GM19035 (cell line): ENCODE results near the gene TLNRD1.
A peak's percentile ranks its signal among the peaks of the same experiment; 100 is the strongest.

ENCODE experiments used
- ATAC-seq: cut with Tn5 transposase; IDR thresholded peaks from one replicate; pipeline ENCODE4 v1.9.1; 2021; ENCODE audit not compliant: unreplicated experiment

TLNRD1 gene

GRCh38 chr15:80976851-80977250 lies 23.9 kb upstream of the TLNRD1 start:
- ATAC-seq = no peak

GRCh38 chr15:80977627-80978036 lies 23.1 kb upstream of the TLNRD1 start:
- no peak for ATAC-seq

- ATAC-seq = no peak
These were observed 21.9 kb upstream of the TLNRD1 start for GRCh38 chr15:80978685-80979329.

GRCh38 chr15:80979538-80980200 lies 21.1 kb upstream of the TLNRD1 start:
- ATAC-seq = no peak

DNA sequence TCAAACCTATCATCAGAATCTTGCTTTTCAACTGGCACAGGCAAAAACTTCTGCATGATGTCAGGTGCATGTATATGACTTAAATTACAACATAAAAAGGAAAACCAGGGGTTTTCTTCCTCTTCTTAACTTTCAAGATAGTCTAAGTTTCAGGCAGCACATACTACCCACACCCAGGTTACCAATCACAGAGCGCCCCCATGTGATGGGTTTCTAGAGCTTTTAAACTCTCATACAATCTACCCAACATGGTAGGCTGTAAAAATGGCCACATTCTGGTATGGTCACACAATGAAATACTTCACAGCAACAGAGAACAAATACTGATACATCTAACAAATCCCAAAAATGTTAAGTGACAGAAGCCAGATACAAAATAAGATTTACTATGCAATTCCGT lies 18.5 kb upstream of the TLNRD1 start:
- no peak for ATAC-seq

GRCh38 chr15:80982839-80983238 lies 17.9 kb upstream of the TLNRD1 start:
- ATAC-seq = no peak

- ATAC-seq = no peak
These were observed 15.9 kb upstream of the TLNRD1 start for GRCh38 chr15:80984856-80985255.

DNA sequence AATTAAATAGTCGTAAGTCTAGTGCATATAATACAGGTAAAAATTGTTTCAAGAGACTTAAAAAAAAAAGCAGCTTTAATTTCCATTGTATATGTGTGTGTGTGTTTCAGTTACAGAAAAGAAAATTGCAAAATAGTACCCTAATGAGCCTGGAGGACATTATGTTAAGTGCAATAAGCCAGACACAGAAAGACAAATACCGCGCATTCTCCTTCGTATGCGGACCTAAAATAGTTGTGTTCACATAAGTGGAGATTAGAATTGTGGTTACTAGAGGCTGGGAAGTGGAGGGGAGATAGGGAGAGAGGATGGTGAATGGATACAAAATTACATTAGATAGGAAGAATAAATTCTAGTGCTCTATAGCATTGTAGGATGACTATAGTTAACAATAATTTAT lies 14.7 kb upstream of the TLNRD1 start:
- no peak for ATAC-seq

- no peak for ATAC-seq
These were observed 14.2 kb upstream of the TLNRD1 start for GRCh38 chr15:80986487-80986886.

- no peak for ATAC-seq
These were observed 12.5 kb upstream of the TLNRD1 start for GRCh38 chr15:80988148-80988796.

DNA sequence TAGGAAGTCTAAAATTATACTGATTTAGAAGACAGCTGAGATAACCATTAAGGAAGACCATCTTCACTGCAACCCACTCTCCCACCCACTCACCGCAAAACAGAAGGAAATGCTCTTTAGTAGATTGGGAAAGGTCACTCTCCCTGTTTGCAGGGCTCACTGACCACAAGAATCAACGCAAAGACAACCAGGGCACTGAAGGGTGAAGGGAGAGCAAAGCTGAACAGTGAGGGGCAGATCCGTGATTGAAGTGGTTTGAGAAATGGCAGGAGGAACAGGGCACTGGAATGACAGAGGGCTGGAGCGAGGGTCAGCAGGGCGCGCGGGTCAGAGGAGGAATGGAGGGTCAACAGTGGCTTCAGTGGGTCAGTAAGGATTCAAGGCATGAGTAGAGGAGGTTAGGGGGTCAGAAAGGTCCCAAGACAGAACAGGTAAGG lies 11.6 kb upstream of the TLNRD1 start:
- peak; percentile 12 for ATAC-seq

DNA sequence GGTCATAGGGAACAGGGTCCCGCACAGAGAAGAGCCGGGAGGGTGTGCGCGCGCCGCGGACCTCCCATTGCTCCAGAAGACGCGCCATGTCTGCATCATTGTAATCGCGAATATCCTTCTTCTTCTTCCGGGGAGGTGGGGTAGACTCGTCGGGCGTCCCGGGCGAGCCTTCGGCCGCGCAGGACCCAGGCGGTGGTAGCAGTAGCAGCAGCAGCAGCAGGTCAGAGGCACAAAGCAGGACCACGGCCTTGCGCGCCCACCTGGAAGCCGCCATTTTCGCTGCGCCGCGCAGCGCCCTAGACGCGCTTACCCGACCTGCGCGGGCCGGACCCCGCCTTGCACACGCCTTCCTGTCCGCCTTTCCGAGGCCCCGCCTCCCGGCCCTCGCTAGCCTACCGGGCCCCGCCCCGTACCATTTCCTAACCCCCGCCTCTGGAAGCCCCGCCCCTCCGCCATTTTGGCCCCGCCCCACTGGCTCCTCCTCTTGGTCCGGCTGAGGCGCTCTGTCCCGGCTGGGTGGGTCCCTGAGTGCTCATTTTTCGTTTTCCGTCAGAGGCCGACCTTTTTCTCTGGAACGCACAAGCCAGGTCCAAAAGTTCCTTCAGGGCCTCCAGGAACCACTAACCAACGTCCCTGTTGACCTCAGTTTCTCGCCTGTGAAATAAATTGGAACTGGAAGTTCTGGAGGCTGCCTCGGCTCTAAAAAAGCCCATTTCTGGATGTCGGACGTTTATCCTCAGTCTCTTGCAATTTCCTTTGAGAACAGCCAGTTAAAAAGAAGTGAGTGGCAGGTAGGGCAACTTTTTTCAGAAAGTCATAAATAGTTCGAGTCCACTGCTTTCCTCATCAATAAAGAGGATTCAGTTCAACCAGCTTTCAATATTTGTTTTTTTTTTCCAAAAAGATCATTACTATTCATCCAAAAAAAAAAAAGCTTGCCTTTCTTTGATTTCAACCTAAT lies 10.9 kb upstream of the TLNRD1 start, which contains the start of gene MESD:
Gene MESD (minus strand): TSS at position 302 of the 961 bp plus-strand sequence. CDS start 28 bp downstream, at position 274.
- ATAC-seq = peak; percentile 96

DNA sequence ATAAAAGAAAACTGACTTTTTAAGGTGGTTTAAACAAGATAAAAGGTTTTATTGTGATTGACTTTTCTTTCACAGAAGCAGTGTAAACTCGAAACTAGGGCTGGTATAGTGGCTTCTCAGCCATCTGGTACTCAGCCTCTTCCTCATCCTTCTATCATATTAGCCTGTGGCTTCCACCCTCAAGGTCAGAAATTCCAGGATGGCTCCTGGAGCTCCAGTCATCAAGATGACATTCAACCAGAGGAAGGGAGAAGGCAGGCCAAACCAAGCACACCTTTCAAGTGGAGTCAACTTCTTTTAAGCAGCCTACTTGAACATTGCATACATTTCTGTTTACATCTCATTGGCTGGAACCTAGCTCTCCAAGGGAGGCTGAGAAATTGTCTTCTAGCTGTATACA lies 9.8 kb upstream of the TLNRD1 start:
- ATAC-seq = no peak

DNA sequence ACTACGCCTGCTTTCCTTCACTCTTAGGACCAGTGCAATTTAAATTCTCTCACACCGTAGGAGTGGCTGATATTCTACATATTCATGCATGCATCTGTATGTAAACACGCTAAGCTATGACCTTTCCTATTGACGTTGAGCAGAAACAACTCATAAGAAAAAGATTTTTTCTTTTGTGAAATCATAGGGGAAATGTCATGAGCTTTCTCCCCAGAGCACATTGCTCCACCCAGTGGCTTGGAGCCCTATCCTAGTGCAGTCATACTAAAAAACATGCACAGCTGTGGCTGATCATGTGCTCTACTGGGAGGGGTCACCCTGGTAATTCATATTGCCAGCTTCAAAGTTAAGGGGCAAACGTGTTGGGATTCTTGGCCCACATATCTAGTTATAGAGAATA lies 9.3 kb upstream of the TLNRD1 start:
- no peak for ATAC-seq

- no peak for ATAC-seq
These were observed 8.7 kb upstream of the TLNRD1 start for GRCh38 chr15:80992006-80992405.

GRCh38 chr15:80992441-80992840 lies 8.3 kb upstream of the TLNRD1 start:
- ATAC-seq = no peak

DNA sequence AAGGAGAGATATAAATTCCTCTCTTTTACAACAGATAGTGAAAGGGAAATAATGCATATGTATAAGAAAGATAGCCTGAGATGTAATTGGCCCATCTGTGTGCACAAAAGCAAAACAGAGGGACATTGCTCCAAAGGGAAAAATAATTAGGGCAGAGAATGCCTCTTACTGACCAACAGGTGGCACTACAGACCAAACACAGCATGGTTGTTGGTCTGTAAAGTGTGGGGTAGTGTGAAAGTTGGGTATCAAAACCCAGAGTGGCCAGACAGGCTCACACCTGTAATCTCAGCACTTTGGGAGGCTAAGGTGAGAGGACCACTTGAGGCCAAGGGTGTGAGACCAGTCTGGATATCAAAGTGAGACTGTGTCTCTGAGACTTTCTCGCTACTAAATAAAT lies 4.5 kb upstream of the TLNRD1 start:
- no peak for ATAC-seq

DNA sequence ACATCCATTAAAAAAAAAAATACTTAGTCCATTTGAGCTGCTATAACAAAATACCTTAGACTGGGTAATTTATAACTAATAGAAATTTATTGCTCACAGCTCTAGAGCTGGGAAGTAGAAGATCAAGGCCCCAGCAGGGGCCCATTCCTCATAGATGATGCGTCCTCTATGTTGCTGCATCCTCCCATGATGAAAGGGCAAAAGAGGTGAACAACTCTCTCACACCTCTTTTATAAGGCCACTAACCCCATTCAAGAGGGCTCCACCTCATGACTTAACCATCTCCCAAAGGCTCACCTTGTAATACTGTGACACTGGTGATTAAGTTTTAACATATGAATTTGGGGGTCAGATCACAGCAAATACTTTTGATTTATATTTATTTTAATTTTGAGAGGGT lies 3.0 kb upstream of the TLNRD1 start:
- ATAC-seq = no peak

DNA sequence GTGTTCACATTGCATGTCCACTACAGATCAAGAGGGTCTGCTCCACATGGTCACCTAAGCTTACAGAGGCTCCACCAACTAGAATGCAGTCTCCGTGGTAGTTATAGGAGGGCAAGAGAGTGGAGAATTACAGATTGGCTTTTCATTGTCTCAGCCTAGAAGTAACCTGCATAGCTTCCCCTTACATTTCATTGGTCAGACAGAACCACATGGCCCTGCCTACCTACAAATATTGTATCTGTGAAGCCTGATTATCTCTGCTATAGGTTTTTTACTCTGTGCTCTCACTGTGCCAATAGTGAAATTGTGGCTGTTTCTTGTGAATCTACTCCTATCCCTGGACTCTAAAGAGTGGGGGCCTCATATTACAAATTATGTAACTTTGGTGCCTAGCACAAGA lies 2.5 kb upstream of the TLNRD1 start:
- no peak for ATAC-seq

DNA sequence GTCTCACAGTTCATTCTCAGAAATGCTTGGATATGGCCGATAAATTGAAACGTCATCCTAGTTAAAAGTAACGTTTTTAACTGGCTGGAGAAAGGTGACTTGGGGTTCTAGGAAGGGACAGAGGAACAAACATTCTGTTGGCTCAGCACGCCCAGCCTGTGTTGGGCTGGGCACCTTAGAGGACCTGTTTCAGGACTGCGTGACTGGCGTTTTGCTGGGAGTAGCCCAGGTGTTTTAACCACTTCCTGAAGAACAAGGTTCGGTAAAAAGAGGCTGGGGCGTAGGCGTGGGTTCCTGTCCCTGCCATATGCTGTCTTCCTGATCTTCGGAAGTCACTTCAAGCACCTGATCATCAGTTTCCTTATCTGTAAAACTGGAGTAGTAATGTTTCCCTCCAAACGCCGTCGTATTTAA lies 1.1 kb upstream of the TLNRD1 start:
- no peak for ATAC-seq

- ATAC-seq = no peak
These were observed 539 bp upstream of the TLNRD1 start for GRCh38 chr15:81000144-81000623.
